ENCODE results near the gene TSHZ3. TPM values are rescaled to one million over a fixed set of nuclear protein-coding genes. Genes with fewer than 3 reads are reported as not detected.

Gene TSHZ3
- total RNA-seq, 1 donor from 2014 or later, result 21.2 TPM

DNA sequence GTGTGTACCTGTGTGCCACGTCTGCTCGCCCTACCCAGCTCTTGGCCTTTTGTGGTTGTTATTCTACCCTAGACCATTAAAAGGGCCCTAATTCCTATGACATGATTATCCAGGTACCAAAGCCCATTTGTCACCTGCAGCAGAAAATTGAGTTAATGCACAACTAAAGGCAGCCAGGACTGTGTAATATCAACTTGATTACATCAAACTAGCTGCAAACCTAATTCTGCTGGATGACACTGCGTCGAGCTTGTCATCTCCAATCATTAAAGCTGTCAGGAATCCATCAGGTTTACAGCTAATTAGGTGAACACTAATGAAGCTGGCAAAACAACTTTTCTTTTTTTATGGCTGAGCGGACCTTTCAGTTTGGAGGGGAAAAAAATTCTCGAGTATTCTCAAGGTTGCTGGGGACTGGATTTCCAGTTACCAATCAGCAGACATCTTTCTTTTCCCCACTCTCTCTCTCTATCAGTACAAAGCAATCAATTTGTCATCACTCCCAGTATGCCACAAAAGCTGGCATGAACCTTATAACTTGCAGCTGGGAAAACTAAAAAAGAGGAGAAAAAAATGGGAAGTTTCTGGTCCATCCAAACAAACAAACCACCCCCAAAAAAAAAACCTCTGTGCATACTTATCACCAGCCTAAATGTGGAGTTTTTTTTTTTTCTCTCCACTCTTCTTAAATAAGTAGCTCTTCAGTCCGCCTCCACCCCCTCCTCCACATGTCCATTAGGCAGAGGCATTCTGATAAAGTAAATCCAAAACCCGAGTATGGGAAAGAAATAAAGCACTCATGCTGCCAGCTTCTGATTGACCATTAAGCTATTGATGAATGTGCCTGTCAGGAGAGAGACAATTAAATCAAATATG, 2.8 kb downstream of the TSHZ3 start:
- H3K4me1 Mint-ChIP-seq (ENCODE audit: unreplicated experiment), result peaks cover 33% of the 10 kb centered on the region
- H3K4me3 Mint-ChIP-seq, result peak overlapping the region; percentile 72
- TF ChIP-seq, protein P1, sequence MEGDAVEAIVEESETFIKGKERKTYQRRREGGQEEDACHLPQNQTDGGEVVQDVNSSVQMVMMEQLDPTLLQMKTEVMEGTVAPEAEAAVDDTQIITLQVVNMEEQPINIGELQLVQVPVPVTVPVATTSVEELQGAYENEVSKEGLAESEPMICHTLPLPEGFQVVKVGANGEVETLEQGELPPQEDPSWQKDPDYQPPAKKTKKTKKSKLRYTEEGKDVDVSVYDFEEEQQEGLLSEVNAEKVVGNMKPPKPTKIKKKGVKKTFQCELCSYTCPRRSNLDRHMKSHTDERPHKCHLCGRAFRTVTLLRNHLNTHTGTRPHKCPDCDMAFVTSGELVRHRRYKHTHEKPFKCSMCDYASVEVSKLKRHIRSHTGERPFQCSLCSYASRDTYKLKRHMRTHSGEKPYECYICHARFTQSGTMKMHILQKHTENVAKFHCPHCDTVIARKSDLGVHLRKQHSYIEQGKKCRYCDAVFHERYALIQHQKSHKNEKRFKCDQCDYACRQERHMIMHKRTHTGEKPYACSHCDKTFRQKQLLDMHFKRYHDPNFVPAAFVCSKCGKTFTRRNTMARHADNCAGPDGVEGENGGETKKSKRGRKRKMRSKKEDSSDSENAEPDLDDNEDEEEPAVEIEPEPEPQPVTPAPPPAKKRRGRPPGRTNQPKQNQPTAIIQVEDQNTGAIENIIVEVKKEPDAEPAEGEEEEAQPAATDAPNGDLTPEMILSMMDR (conservative IDR thresholded peaks at IDR 0.05), result no peak
- DNase-seq (ENCODE audit: extremely low spot score, unreplicated experiment), result no peak
- H3K27me3 Mint-ChIP-seq, result peaks cover 63% of the 10 kb centered on the region
- peaks cover 3% of the 10 kb centered on the region for H3K36me3 Mint-ChIP-seq
- H3K9me3 Mint-ChIP-seq, result no peaks in the 10 kb centered on the region
- no peak overlapping the region for H3K27ac Mint-ChIP-seq

DNA sequence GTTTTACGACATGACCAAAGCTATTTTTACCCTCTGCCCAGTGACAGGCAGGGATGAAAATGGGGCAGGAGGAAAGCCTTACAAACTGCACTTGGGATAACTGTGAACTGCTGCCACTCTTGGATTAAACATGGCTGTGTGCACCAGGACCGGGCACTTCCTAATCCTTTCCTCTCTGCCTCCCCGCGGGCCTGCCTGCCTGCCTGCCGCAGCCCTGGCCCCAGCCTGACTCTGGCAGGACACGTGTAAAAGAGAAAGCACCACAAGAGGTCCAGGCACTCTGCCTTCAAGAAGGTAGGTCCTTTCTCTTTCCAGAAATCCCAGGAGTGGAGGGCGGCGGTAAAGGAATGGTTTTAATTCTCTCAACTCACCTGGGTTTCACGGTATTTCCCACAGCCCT, 4.8 kb downstream of the TSHZ3 start:
- TF ChIP-seq, protein P1 (conservative IDR thresholded peaks at IDR 0.05), result no peak
- peaks cover 49% of the 10 kb centered on the region for H3K4me1 Mint-ChIP-seq (ENCODE audit: unreplicated experiment)
- no peaks in the 10 kb centered on the region for H3K9me3 Mint-ChIP-seq
- no peak for DNase-seq (ENCODE audit: extremely low spot score, unreplicated experiment)
- H3K36me3 Mint-ChIP-seq, result peaks cover 3% of the 10 kb centered on the region
- H3K27ac Mint-ChIP-seq, result no peak overlapping the region
- H3K27me3 Mint-ChIP-seq, result peaks cover 61% of the 10 kb centered on the region
- no peak overlapping the region for H3K4me3 Mint-ChIP-seq

DNA sequence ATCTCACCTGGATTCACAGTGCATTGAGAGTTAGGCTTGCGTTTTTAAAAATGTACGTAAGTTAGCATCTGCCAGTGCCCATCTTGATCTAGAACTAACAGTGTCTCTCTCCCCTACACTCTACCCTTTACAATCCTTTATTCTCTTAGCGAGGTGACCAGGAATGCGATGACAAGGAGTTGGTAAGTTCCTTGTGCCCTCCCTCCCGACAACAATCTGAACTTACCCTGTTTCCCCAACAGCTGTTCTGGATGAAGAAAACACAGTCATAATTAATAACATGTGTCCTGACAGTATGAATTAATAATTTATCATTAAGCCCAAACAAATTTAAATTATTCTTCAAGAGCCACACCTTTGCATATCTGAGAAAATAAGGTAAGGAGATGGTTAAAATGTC, 6.3 kb downstream of the TSHZ3 start:
- Mint-ChIP-seq H3K9me3 (no peaks in the 10 kb centered on the region), H3K27ac (no peak overlapping the region), H3K4me1 (ENCODE audit: unreplicated experiment) (peaks cover 58% of the 10 kb centered on the region), H3K4me3 (no peak overlapping the region), H3K36me3 (peaks cover 3% of the 10 kb centered on the region), H3K27me3 (peaks cover 64% of the 10 kb centered on the region)
- TF ChIP-seq, protein P1 (conservative IDR thresholded peaks at IDR 0.05), result no peak
- no peak for DNase-seq (ENCODE audit: extremely low spot score, unreplicated experiment)

- peak overlapping the region; percentile 6 for H3K27ac Mint-ChIP-seq
- peaks cover 8% of the 10 kb centered on the region for H3K36me3 Mint-ChIP-seq
- TF ChIP-seq, protein P1 (conservative IDR thresholded peaks at IDR 0.05), result no peak
- H3K4me3 Mint-ChIP-seq, result peak overlapping the region; percentile 37
- peaks cover 60% of the 10 kb centered on the region for H3K27me3 Mint-ChIP-seq
- H3K9me3 Mint-ChIP-seq, result no peaks in the 10 kb centered on the region
- peaks cover 65% of the 10 kb centered on the region for H3K4me1 Mint-ChIP-seq (ENCODE audit: unreplicated experiment)
- DNase-seq (ENCODE audit: extremely low spot score, unreplicated experiment), result no peak
Observed at GRCh38 chr19:31340042-31341025, 8.9 kb downstream of the TSHZ3 start.

DNA sequence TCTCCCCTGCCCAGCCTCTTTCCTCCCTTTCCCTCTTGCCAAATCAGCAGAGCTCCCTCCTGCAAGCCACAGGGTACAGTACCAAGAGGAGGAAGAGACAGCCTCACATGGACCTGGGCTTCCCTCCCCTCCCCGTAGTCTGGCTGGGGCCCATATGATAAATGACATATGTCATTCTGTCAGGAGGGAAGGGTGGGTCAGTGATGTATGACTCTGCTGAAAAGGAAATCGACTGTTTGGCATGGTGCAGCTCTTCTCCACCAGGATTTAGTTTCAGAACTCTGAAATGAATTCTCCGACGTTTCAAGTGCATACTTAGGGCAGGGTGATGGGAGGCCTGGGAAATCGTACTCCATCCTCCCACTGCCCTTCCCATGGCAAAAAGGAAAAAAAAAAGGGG, 9.8 kb downstream of the TSHZ3 start:
- peaks cover 5% of the 10 kb centered on the region for H3K36me3 Mint-ChIP-seq
- TF ChIP-seq, protein P1 (conservative IDR thresholded peaks at IDR 0.05), result no peak
- peaks cover 62% of the 10 kb centered on the region for H3K4me1 Mint-ChIP-seq (ENCODE audit: unreplicated experiment)
- H3K27ac Mint-ChIP-seq, result peak overlapping the region; percentile 77
- no peaks in the 10 kb centered on the region for H3K9me3 Mint-ChIP-seq
- peak overlapping the region; percentile 74 for H3K4me3 Mint-ChIP-seq
- peaks cover 60% of the 10 kb centered on the region for H3K27me3 Mint-ChIP-seq
- DNase-seq (ENCODE audit: extremely low spot score, unreplicated experiment), result no peak

Measured in type B pancreatic cell (in vitro differentiated cells).